Dermis microvascular lymphatic vessel endothelial cell (primary cell): ENCODE measurements around the gene NNMT. TPM values are rescaled to one million over a fixed set of nuclear protein-coding genes. Genes with fewer than 3 reads are reported as not detected.
"Not testable (repeated sequence)": the region's sequence is repeated elsewhere in the genome, so short reads cannot be mapped to it uniquely, and the experiment has no call there.

ENCODE experiments used
- DNase-seq, 2 donors: peaks; one replicate each; pipeline versions ENCODE4 v3.0.0 to v3.0.0-alpha.2; 2010; ENCODE audit warnings: low read depth in 2 of 2
- total RNA-seq: library from RNA; depleted of rRNA; stranded (reverse); fragments of >200 nt; gene quantifications from 2 replicates; pipeline ENCODE4 v1.2.1, GENCODE V29; 2014

The NNMT gene
- total RNA-seq, 1 donor from 2014 or later, result 133 TPM

DNA sequence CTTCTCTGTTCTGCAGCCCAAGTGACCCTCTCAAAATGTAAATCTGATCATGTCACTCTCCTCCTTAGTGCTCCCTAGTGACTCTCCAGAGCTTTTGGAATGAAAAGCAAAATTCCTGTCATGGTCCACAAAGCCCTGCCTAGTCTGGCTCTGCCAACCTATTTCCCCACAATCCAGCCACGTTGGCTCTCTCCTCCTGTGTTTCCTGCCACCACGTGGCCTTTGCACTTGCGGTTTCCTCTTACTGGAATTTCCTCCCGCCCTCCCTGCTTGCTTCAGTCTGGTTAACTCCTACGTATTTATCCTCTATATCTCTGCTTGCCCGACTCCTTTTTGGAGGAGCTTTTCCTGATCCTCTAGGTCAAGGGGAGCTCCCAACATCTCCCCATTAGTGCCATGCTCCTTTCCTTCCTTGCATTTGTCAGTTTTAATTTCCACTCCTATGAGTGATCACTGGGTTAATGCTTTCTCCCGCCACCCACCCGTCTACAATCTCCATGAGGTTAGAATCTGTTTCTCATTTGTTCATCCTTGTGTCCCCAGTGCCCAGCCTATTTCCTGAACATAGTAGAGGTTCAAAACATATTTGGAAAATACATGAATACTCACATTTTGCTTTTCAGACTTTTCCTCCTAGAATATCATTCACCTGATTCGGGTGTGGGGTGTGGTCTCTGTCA is 11.5 kb downstream of the NNMT start:
- peak; percentile 88 to 94 for DNase-seq

DNA sequence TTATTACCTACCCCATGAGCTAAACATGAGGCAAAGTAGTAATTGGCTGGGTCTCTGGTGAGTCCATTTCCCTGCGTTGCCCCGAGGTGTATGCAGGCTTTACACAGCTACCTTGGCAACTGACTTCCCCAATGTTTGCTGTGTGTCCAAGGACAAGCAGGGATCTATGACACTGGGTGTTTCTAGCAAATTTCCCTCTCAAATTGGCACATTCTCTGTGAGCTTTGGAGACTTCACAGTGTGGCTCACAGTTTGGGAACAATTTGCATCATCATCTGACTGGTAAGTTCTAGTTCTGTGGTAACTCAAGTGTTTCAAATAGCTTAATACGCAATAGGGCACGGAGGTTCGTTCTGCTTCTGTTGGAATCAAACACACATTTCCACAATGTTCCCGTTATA is 12.5 kb downstream of the NNMT start:
- DNase-seq, result peak; percentile 63 to 72

DNA sequence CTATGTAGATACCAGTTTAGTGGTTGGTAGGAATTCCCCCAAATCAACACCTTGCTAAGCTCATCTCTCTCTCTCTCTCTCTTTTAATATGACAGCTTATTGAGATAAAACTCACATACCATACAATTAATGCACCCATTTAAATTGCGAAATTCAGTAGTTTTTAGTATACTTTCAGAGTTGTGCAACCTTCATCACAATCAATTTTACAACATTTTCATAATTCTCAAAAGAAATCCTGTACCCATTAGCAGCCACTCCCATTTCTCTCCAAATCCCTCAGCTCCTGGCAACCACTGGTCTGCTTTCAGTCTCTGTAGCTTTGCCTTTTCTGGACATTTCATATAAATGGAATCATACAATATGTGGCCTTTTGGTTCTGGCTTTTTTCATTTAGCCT is 13.3 kb downstream of the NNMT start:
- no peak for DNase-seq

DNA sequence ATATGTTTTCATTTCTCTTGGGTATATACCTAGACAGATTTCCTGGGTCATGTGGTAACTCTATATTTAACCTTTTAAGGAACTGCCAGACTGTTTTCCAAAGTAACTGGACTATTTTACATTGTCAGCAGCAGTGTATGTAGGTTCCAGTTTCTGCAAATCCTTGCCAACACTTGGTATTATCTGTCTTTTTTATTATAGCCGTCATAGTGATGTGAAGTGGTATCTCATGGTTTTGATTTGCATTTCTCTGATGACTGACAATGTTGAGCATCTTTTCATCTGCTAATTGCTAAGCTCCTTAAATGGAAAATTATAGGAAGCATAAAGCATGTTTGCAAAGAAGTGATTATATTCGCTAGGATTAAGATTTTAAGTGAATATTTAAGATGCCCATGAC is 13.9 kb downstream of the NNMT start:
- DNase-seq, result no peak

DNA sequence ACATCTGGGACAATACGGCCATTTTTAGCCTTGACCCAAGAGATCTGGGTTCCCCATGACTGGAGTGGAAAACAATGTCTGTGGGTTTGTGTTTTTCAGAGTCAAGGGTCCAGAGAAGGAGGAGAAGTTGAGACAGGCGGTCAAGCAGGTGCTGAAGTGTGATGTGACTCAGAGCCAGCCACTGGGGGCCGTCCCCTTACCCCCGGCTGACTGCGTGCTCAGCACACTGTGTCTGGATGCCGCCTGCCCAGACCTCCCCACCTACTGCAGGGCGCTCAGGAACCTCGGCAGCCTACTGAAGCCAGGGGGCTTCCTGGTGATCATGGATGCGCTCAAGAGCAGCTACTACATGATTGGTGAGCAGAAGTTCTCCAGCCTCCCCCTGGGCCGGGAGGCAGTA is 15.7 kb downstream of the NNMT start:
- DNase-seq, result no peak

DNA sequence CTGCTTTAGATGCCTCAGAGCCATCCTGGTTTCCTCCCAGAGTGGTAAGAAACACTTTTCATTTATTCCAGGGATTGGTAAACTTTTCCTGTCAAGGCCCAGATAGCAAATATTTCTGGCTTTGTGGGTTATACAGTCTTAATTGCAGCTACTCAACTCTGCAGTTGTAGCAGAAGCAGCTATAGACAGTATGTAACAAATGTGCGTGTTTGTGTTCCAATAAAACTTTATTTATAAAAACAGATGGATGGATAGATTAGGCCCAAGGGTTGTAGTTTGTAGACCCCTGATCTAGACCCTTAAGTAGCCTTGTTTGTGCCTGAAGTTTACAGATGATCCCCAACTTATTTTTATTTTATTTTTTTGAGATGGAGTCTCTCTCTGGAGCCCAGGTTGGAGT is 17.9 kb downstream of the NNMT start:
- no peak for DNase-seq

DNA sequence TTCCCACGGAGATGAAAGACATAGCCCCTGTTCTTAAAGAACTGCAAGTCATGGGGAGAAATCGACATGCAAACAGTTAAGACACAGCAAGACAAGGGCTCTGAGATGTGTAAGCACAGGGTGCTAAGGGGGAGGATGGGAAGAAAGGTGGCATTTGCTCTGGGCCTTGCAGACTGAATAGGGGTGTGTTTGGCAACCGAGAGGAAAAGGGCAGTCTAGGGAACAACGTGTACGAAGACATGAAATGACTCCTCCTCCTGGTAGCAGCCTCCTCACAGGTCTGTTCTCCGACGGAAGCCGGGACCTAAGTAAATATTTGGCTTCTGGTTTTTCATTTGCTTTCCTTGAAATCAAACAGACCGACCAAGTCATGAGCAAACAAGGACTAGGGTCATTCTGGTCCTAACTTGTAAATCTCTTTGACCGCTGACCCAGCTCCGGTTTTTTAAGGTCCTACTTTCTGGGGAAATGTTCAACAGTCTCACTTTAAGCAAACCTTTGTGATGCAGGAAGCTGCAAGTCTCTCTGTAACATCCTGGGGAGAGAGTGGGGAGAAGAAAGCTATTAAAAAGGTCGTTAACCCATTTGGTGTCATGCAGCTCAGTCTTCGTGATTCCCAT is 19.7 kb downstream of the NNMT start:
- DNase-seq, result peak in 1 of 2 donors; percentile 31

DNA sequence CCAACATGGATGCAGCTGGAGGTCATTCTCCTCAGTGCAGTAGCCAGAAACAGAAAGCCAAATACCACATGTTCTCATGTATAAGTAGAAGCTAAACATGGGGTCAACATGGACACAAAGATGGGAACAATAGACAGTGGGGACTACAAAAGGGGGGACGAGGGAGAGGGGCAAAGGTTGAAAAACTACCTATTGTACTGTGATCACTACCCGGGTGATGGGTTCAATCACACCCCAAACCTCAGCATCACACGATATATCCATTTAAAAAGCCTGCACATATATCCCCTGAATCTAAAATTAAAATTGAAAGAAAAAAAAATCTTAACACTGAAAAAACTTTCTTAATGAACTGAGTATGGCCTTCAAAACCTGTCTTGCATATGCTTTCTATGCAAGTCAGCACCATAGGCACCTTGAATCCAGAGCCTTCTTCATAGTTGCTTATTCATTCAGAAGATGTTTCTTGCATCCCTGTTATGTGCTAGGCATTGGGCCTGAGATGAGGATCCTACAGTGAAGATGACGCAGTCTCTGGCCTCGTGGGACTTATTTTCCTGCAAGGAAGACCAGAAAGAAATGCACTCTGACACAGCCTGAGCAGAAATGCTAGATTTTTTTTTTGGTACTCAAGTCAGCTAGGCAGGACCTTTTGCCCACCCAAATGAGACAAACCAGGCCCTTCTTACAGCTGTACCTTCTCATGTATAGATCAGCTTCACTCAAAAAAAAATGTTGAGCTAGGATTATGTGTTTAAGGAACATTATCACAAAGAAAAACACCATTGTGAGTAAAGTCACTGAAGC is 21.0 kb downstream of the NNMT start:
- DNase-seq, result peak in 1 of 2 donors; percentile 8

DNA sequence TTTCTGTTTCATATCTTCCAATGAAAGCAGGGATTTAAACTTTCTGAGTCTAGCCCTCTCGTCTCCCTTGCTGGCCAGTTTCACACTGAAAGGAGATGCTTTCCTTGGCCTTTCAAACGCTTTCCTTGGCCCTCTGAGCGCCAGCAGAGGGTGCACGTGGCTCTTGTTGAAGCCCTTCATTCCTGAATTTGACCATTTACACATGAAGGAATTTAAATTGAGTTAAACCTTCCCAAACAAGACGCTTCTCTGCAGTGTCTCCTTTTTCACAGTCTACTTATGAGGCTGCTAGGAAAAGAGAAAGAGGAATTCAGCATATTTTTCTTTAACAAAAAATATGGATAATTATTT is 21.6 kb downstream of the NNMT start:
- DNase-seq, result peak in 1 of 2 donors; percentile 69

DNA sequence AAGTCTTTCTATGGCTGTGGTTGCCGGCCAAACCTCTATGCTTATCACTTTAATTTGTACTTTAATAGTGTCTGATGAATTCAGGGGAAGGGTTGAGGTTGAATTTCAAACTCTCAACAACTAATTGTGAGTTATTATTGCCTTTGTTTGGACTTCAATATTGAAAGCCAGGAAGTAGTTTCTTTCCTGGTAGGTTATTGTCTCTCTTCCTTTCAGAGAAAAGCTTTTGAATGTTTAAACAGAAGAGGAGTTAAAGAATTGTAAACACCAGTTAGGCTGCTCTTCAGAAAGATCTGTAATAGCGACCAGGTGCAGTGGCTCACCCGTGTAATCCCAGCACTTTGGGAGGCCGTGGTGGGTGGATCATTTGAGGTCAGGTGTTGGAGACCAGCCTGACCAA is 22.2 kb downstream of the NNMT start:
- DNase-seq, result peak in 1 of 2 donors; percentile 63

DNA sequence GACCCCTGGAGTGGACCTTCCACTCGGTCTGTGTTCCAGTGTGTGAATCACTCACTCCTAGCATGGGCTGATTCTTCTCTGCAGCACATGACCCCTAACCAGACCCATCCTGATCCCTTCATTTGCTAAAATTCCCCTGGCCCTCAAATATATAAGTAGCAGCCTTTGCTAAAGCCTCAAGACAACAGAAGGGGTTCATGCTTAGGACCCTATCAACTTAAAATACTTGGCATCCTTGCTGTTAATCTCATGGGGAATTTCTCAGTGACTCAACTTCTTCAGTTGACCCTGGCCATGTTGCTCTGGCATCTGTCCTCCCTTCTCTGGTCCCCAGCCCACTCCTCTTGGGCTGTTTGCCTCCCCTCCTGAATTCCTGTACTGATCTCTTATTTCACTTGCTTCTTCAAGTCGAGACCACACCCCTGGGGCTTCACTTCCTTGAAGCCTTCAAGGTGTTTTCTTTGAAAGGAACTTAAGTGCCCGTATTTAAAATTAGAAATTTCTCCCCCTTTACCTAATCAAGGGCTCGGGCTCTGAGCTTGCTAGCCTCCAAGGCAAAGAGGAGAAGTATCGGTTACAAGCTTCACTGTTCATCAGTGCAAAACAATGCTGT is 23.6 kb downstream of the NNMT start:
- no peak for DNase-seq

DNA sequence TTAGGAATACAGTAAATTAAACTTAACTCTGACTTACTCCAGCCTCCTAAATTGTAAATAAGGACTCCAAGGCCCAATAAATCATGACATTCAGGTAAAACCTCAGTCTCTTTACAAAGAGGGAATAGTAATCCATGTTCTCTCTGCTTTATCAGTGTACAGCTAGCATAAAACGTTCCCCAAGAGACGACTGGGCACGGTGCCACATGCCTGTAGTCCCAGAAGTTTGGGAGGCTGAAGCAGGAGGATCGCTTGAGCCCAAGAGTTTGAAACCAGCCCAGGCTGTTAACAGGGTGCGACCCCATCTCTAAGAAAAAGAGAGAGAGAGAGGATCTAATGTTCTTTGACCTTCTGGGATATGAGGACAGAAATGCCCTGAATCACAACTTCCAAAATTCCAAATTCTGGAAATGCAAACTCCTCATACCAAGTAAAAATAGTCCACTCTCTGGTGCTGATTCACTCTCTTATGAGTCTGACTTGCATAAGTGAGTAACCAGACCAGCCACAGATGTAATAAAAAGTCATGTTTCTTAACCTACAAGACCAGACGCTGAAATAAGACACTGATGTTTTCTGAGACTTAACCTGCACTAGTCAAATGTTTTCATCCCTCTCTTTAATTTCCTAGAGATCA is 25.5 kb downstream of the NNMT start:
- DNase-seq, result no peak

DNA sequence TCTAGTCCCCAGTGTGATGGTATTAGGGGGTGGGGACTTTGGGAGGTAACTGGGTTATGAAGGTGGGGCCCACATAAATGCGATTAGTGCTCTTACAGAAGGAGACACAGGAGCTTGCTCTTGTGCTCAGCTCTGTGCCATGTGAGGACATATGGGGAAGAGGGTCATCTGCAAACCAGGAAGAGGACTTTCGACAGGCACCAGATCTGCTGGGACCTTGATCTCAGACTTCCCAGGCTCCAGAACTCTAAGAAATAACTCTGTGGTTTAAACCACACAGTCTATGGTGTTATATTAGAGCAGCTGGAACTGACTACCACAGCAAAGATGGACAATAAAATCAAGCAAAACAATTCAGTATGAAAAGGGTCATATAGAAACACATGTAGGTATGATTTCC is 26.7 kb downstream of the NNMT start:
- DNase-seq, result no peak

DNA sequence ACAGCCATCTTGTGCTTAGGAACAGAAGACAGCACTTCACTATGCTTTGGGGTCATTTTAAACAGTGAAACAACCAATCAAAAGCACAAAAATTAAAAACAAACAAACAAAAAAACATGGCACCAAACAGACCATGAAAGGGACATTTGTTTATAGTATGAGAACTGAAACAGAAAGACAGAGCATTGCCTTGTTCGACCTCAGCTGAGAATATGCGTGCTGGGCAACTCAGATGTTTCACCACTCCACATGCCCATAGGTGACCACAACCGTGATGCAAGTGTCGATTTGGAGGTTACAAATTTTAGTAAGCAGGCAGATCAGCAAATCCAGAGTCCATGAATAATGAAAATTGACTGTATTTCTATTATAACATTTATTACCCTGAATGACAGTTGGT is 30.0 kb downstream of the NNMT start:
- no peak for DNase-seq

DNA sequence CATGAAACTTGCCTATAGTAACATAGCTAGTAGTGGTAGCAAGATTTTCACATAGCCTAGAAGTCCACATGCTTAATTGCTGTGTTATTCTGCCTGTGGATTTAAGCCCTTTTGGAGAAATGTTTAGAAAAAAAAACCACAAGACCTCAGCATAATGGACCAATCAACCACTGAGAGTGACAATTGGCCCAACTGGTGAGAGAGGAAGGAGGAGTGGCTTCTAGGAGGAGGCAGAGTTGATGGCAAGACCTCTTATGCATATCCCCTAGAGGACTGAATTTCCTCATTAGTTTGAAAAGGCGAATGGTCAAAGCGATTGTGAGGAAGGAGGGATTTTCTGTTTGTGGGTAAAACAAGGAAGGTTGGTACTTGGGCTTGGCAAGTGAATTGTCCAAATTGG is 30.6 kb downstream of the NNMT start:
- DNase-seq, result no peak

DNA sequence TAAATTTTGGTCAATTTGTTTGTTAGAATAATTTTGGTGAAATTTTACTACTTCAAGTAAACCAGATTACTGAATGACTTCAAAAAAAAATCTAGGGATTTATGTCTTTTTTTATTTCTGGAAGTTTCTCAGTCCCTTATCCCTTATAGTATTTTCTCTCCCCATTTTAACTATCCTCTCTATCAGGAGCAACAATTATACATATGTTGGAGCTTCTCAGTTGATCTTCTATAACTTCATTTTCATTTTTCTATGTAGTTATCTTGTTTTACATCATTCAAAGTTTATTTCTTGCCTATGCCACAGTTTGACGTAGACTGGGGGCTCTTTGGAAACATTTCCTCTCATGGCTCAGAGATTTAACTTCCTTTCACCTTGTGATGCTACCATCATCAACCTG is 34.2 kb downstream of the NNMT start:
- DNase-seq, result no peak

DNA sequence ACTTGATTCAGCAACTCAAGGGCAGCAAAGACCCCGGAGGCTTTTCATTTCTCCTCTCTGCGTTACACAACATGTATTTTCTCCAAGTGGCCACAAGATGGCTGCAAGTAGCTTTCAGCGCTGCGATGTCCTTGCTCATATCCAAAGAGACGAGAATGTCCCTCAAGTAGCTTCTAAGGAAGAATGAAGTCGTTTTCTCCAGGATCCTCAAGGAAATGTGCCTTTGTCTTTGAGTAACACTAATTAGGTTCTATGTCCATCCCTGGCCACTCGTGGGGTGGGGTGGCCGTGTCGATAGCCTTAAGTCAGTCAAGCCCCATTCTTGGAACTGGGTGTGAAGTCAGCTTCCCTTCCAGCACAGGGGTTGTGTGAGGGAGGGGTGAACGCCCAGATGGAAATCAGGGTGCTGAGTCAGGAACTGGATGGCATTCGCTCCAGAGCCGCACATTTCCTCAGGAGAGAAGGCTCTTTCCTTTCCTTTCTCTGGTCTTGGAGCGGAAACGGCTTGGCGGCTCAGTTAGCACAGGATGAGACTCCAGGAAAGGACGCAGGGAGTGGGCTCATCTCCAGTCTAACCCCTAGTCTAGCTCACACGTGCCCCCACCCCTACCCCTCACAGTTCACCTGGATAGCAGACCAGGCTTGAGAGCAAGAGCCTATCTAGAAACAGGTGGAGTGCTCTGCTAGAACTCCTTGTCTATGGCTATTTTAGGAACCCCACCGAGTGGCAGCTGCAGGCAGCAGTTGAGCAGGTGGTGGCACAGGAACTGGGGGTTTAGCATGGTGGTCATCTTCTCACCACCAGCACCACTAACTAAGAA is 44.3 kb downstream of the NNMT start:
- DNase-seq, result peak; percentile 30 to 77

DNA sequence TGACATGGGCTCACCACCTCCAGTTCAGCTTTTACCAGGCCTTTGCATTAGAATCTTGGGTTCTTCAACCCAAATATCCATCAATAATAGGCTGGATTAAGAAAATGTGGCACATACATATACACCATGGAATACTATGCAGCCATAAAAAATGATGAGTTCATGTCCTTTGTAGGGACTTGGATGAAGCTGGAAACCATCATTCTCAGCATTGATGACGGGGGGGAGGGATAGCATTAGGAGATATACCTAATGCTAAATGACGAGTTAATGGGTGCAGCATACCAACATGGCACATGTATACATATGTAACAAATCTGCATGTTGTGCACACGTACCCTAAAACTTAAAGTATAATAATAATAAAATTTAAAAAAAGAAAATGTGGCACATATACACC is 45.5 kb downstream of the NNMT start:
- not testable (repeated sequence) for DNase-seq

DNA sequence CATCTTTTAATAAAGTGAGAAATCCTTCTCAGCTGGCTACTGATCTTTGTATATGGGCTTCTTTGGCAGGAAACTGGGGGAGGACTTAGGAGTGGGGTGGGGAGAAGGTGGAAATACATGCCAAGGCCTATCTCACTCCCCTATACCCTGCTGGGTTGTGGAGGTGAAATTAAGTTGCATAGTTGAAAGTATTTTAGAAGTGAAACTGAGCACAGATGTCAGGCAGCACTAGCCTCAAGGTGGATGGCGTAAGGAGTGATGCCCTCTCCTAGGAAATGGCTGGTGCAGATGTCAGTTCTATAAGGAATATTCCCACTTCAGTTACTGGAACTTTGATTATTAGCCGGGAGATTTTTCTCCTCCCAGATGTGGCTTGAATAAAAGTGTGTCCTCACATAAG is 46.3 kb downstream of the NNMT start:
- no peak for DNase-seq

DNA sequence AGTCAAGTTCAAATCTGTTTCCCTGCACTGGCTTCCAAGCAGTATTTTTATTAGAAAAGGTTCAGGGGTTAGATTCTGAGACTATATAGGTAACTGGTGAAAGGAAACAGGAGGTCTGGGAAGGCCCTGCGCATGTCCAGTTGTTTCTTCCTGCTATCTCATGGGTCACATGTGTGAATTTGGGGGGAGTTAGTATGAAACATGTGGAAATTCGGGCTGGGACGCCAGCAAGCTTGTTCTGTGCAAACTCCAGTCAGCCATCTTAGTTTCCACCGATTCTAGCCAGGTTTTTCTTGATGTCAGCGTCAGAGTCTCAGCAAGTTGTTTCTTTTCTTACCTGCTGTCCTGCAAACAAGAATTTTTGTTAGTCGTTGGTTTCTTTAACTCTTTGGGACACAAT is 46.8 kb downstream of the NNMT start:
- no peak for DNase-seq

DNA sequence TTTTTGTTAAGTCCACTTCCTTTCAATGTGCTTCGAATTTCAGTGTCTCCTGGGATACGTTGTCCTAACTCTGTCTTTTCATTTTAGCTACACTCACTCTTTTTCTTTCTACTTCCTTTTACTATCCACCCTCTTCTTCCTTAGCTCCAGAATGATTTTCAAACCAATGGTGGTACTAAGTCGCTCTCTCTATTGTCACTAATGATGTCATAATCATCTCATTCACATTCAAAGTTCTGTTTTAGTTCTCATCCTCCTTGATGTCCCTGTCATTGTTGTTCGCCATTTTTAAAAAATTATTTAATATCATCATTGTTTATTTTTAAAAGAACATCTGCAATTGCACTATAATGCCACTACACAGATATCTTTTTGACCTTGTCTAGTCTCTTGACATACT is 47.3 kb downstream of the NNMT start:
- DNase-seq, result no peak
